Measurements from ENCODE around the gene LGALS13.

Gene LGALS13, protein sequence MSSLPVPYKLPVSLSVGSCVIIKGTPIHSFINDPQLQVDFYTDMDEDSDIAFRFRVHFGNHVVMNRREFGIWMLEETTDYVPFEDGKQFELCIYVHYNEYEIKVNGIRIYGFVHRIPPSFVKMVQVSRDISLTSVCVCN

DNA sequence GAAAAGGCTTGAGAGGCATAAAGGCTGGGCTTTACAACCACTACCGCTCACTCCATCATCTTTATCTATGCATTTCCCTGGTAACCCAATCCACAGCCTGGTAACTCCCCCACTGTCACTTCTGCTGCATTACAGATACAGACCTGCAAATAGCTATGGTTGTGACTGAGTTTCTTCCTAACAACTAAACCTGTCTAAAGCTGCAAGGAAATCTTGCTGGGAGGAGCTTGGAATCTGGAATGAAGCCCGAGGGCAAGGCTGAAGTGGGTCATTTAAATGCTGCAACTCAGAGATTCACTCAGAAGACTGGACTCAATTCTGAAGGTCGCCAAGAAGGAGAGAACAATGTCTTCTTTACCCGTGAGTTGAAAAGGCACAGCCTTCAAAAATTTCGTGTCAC is at the start of gene LGALS13:
LGALS13 (plus strand) TSS at position 301 of the 400 bp plus-strand sequence; CDS start at position 346, 45 bp downstream.
- DNase-seq: no peak

DNA sequence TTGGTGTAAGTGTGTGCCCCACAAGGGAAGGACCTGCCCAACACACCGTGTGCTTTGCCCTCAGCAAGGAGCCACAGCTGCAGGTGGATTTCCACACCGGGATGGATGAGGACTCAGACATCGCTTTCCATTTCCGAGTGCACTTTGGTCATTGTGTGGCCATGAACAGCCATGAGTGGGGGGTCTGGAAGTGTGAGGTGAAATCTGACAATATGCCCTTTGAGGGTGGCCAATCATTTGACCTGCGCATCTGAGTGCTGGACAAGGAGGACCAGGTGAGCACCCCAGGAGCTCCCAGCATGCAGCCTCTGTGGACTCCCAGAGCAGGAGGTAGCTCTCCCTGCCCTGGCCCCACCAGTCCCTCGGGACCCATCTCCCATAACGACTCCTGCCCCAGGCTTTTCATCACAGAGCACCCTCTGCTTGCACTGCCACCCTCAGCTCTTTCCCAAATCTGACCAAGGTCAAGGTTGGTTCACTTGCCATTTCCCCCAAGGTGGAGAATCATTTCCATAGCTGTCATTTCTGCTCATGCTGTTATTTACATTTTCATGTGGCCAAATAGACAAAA is 49.2 kb upstream of the LGALS13 start:
- no peak for DNase-seq

DNA sequence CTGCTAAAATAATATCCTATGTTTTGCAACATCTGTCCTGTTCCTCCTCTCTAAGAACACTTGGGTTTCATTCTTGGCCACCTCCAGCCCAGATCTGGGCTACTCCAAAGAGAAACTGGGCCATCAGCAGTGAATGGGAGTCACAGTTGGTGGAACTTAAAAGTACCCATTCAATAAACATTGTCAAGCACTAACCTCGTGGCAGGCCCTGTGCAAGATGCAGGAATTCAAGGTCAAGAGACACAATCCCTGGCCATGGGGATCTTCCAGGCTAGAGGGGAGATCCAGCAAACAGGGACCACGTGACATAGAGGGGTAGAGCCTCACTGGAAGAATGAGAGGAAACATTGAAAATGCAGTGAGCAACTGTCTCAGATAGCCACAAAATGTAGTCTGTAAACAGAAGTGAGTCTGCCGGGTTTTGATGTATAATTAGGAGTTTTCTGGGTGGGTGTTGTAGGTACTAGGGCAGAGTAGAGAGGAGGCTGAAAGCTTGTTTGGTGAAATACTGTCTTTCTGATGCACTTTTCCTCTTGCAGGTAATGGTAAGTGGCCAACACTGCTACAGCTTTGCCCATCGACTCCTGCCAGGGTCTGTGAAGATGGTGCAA is 47.5 kb upstream of the LGALS13 start:
- no peak for DNase-seq

DNA sequence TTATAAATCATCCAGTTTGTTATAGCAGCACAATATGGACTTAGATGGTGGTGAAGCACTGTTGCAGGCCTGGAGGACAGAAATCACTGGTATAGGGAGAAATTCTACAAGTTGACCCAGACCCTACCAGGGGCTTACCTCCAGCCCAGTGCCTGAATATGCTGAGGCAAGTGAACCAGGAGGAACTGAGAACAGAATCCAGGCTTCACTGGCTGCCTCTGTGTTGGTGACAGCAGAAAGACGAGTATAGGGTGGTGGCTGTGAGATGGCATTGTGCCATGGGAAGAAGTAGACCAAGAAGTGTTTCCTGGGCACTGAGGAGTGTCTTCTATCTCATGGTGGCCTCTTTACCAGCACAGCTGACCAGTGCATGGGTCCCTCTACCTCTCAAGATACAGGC is 46.4 kb upstream of the LGALS13 start:
- DNase-seq: no peak

DNA sequence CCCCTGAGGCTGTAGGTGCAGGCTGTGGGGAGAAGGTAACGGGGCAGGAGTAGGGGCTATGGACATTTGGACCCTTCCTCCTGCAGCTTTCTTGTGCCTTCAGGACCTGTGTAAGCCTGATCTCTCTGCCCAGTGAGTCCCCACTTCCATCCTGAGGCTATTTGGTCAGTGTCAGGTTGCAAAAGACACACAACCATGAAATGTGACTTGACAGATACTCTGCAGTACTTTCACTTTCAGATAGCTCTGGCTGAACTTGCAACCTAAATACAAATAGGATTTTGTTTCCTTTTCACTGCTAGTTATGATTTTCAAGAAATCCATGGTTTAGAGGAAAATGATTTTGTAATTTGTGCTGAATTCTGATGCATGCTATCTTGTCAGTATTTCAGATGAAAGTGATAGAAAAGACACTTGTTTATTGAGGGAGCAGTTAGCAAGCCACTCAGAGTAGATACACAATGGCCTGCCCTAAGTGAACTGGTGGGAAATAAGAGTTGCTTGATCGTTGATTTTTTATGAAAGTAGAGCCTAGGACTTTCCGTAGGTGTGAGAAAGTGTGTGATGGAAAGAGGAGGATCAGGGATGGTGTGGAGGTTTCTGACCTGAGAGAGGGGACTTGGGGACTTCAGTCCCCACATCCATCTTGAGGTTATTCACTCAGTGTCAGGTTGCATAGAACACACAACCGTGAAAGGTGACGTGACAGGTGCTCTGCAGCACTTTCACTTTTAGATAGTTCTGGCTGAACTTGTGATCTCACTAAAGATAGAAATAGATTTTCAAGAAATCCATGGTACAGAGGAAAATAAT is 44.3 kb upstream of the LGALS13 start:
- DNase-seq: no peak

DNA sequence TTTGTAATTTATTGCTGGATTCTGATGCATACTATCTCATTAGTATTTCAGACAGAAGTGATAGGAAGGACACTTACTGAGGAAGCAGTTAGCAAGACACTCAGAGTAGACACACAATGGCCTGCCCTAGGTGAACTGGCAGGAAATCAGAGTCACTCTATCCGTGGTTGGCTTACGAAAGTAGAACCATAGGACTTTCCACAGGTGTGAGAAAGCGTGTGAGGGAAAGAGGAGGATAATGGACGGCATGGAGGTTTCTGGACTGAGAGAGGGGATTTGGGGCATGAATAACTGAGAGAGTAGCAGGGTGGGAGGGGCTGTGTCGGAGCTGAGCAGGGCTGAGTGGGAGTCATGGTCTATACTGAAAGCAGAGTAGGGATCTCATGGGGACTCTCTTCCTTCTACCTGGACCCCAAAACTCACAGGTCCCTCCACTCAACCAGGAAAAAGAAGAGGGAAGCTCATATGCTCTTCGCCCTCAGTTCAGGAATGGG is 43.7 kb upstream of the LGALS13 start:
- DNase-seq: no peak

DNA sequence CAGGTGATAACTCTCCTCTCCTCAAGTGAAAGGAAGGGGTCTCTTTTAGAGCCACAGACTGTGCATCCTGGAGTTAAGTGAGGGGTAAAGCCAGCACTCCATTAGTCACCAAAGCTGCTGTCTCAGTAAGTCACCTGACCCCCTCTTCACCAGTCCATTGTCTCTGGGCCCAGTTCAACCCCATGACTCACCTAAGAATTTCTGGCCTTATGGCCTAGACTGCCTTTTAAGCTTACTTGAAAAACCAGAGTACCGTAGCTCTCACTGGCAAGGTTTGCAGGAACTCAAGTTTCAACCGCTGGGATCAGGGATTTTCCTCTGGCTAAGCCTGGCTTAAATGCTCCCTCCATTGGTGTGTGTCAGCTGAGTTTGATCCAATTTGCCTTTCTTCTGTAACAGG is 38.9 kb upstream of the LGALS13 start:
- no peak for DNase-seq

DNA sequence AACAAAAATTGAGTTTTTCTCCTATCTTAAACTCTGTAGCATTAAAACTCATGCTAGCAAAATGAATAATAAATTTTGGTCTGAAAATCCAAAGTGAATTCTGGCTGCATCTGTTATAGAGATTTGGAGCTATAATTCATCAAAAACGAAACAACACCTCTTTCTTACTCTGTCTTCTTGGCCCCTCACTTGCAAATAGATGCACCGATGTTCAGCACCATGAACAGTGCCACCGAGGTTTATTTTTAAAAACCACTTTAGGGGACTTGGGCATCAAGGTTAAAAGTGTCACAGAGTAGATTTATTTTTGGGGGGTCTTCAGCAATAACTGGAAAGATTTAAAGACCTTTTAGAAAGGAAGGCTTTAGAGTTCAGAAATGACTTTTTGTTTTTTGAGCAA is 36.3 kb upstream of the LGALS13 start:
- no peak for DNase-seq

DNA sequence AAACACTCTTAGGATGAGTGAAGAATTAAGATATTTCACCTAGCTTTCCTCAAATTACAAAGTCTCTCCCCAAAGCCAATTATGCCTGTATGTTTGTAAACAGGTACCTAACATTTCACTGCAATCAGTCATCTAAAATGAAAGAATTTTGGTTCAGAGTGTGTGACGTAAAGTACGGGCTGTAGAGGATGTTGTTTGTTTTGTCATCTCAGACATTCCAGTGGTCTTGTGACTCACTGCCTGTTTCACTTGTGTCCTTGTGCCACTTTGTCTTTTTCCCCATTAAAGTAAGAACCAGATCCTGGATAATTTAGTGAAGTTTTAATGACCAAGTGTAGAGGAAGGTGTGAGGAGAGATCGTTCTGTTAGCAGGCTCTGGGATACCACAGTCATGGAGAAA is 33.7 kb upstream of the LGALS13 start:
- no peak for DNase-seq

DNA sequence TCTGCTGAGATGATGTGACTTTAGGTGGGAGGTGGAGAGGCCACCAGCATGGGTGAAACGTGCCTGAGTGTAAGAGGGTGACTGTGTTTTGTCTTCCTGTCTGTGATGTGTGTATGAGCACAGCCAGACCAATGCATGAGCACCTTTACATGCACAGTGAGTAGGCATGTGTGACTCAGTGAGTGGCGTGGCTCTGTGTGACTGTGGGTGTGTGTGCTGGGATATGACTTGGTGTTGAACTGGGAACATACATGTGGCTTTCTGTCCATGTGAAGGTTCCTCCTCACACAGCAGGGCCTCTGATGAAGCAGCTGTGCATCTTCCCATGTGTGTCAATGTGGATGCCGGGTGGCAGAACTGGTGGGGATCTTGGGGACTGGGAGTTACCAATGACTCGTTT is 19.9 kb upstream of the LGALS13 start:
- no peak for DNase-seq

DNA sequence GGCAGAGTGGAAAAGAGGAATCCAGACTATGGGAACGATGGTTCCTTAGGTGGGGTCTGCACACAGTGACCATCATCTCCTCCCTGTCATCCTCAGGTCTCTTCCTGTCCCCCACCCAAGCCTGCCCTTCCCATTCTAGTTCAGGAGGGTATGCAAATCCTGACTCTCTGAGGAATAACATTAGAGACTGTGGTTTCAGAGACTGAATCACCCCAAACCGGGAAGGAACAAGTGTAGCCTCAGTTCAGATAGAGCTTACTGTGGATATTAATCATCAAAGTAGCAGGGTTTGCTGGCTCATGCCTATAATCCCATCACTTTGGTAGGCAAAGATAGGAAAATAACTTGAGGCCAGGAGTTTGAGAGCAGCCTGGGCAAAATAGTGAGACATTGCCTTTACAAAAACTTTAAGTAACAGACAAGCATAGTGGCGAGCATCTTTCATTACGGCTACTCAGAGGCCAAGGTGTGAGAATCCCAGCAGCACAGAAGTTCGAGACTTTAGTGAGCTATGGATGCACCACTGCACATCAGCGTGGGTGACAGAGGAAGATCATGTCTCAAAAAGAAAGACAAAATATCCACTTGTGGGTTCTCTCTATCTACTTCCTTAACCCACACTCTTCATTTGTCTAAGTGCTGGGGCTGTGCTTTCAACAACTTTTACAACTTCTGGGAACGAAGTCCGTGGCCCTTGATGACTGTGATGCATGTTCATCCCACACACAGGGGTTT is 19.3 kb upstream of the LGALS13 start:
- DNase-seq: no peak

DNA sequence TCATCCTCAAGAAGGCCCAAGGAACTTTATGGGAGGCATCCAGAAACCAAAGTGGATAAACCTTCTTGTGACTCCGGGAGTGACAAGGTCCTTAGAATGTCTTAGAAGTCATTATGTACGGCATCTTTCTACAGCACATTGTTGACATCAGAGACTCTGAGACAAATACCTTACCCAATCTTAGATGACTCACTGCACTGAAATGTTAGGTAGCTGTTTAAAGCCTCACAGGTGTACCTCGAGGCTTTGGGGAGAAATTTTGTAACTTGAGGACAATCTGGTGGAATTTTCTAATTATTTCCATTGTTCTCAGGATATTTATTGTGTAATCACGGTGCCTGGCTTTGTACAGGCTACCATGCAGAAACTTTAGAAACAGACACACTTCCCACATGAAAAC is 14.8 kb upstream of the LGALS13 start:
- no peak for DNase-seq

DNA sequence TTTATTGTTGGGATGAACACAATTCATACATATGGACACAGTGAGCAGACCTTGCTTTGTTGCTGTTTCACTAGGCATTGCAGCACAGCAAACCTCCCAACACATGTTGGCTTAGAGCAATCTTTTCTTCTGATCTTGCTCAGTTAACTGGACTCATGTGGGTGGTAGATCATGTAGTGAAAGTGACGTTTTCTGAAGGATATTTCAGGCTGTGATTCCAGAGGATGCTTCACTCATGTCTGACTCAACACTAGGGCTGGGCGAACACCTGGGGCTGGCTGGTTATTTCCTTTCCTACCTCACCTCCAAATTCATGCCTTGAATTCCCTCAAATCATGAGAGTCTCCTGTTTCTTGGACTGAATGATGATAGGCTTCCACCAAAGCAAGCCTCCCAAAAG is 14.3 kb upstream of the LGALS13 start:
- no peak for DNase-seq

DNA sequence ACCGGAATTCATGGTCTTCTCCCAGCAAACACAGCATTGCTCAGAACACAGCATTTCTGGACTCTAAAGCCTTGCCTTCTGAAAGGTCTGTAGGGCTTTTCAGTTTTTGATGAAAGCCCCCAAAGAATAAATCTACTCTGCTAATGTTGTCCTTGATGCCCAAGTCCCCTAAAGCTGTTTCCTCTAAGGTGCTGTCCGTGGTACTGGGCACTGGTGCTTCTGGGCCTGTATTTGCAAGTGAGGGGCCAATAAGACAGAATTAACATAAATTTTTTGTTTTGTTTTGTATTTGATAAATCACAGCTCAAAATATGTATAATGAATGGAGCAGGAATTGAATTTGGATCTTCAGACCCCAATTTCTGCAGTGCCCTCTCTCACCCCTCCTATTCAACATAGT is 12.1 kb upstream of the LGALS13 start:
- no peak for DNase-seq

DNA sequence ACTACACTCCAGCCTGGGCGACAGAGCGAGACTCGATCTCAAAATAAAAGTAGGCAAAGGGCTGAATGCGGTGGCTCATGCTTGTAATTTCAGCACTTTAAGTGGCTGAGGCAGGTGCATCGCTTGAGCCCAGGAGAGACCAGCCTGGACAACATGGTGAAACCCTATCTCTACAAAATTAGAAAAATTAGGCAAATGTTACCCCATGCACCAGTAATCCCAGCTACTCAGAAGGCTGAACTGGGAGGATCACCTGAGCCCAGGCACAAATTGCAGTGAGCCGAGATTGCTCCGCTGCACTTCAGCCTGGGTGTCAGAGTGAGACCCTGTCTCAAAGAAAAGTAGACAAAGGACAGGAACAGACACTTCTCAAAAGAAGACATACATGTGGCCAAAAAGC is 9.9 kb upstream of the LGALS13 start:
- no peak for DNase-seq

DNA sequence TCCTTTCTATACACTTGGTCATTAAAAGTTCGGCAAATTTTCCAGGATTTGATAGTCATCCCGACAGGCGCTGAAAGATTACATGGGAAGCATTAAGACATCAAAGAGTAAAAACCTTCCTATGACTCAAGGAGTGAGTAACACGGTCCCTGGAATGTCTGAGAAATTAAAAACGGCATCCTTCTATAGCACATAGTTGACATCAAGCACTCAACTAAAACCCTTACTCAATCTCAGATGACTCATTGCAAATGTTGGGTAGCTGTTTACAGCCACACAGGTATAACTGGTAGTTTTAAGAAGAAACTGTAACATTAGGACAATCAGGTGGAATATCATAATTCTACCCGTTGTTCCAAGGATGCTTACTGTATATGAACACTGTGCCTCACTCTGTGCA is 6.4 kb upstream of the LGALS13 start:
- no peak for DNase-seq

DNA sequence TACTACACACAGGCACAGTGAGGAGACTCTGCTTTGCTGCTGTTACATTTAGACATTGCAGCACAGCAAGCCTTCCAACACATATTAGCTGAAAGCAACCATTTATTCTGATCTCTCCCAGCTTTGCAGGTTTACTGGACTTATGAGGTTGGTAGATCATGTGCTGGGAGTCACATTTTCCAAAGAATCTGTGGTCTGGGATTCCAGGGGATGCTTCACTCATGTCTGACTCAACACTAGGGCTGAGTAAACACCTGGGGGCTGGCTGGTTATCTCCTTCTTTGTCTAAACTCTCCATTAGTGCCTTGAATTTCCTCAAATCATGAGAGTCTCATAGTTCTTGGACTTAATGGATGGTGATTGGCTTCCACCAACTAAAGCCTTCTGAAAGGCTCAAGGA is 5.4 kb upstream of the LGALS13 start:
- no peak for DNase-seq

DNA sequence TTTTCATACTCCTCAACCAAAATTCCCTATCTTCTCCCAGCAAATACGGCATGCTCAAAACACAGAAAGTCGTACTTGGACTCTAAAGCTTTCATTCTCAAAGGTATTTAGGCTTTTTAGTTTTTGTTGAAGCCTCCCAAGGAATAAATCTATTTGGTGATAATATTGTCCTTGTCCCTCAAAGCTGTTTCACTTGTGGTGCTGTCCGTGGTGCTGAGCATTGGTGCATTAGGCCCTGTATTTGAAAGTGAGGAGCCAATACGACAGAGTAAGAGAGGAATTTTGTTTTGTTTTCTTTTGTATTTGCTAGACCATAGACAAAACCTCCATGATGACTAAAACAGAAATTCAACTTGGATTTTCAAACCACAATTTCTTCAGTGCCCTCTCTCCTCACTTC is 3.2 kb upstream of the LGALS13 start:
- no peak for DNase-seq

DNA sequence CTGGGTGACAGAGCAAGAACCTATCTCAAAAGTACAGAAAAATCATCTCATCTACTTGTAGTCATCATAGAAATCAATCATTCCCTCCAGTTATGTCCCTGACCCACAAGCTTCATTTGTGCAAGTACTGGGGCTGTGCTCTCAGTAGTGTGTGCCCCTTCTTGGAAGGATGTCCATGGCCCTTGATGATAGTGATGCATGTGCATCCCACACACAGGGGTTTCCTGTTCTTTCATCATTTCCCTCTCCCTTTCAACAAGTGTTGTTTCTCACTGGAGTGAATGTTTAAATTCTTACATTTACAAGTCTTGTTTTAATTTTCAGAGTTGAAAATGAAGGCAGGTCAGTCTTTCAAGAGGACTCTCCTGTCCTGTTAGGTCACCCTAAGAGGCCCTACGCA is 1.5 kb downstream of the LGALS13 start:
- DNase-seq: no peak

DNA sequence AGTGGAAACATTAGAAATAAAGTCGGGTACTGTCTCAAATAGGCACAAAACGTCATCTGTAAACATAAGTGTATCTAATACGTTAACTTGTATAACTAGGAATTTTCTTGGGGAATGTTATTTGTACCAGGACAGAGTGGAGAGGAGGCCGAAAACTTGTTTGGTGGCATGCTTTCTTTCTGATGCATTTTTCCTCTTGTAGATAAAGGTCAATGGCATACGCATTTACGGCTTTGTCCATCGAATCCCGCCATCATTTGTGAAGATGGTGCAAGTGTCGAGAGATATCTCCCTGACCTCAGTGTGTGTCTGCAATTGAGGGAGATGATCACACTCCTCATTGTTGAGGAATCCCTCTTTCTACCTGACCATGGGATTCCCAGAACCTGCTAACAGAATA is 4.7 kb downstream of the LGALS13 start:
- no peak for DNase-seq

DNA sequence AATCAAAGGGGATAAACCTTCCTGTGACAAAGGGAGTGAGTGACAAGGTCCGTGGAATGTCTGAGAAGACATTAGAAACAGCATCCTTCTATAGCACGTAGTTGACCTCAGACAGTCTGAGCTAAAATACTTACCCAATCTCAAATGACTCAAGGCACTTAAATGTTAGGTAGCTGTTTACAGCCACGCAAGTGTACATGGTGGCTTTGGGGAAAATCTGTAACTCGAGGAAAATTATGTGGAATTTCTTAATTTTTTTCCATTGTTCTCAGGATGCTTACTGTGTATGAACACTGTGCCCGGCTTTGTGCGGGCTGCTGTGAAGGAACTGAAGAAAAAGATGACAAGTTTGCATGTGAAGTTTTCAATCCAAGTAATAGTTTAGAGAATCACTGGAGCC is 5.2 kb downstream of the LGALS13 start:
- DNase-seq: no peak

DNA sequence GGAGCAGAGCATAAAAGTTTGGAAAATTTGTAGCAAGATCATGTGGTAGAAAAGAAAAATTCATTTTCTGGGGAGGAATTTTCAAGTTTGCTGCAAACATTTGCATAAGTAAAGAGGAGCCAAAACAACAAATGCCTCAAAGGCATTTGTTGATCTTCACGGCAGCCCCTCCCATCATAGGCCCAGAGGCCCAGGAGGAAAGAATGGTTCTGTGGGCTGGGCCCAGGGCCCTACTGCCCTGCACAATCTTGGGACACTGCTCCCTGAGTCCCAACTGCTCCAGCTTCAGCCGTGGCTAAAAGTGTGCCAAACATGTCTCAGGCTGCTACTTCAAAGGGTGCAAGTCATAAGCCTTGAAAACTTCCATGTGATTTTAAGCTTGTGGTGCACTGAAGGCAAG is 11.3 kb downstream of the LGALS13 start:
- DNase-seq: no peak

DNA sequence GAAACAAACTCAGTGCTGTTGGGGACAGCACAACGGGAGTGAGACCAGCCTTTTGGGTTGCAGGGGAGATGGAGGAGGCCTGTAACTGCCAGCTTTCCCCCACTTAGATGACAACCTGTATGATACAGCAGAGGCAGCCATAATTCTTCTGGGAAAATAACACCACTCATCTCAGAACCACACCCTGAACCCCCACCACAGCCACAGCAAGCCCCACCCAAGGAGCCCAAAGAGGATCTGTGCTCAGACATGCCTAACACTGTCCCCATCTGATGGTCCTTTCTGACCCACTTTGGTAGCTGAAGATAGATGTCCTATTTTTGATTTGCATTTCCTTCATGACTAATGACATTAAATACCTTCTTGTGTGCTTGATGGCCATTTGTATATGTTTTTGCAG is 15.4 kb downstream of the LGALS13 start:
- DNase-seq: no peak

All from NCI-H446 treated with DMSO at 0.1 percent for 48 hours (cell line).